CD4-positive, alpha-beta T cell (primary cell): ENCODE results near the gene DNAJB12. TPM values are rescaled to one million over a fixed set of nuclear protein-coding genes. Genes with fewer than 3 reads are reported as not detected.

ENCODE experiments used
- ATAC-seq: fragments of 200-7000 bp; cut with Tn5 transposase; one replicate; pipeline ENCODE4 v1.10.0; 2022; ENCODE audit warnings: mild to moderate bottlenecking; ENCODE audit not compliant: poor library complexity
- CTCF ChIA-PET: fragments of 350-600 bp; sonication (Branson Sonifier 250); formaldehyde crosslinking; loops from one replicate; lab custom pipeline; 2021; ENCODE audit warnings: antibody characterized with exemption, inconsistent platforms; lab: Charles Lee
- POLR2A ChIA-PET: fragments of 350-600 bp; sonication (Branson Sonifier 250); formaldehyde crosslinking; loops from one replicate; lab custom pipeline; 2021; ENCODE audit warnings: antibody characterized with exemption, inconsistent platforms; lab: Charles Lee
- DNase-seq, 14 experiments: peaks; one replicate each; pipeline ENCODE4 v3.0.0-alpha.2; 2013 to 2020; ENCODE audit warnings: mixed read lengths in 2 of 14
- H3K27ac ChIP-seq, 2 donors: one replicate each; pipeline versions ENCODE4 v1.5.1 to v1.7.0; 2013; ENCODE audit warnings: low read length in 2 of 2, low read depth in 1 of 2, mild to moderate bottlenecking in 1 of 2
- H3K27me3 ChIP-seq, 2 experiments: 1 replicate in 1 of 2; 2 replicates in 1 of 2; pipeline versions ENCODE4 v1.6.1 to v1.7.0; 2013; ENCODE audit warnings: low read length in 2 of 2, control low read depth in 1 of 2, mild to moderate bottlenecking in 1 of 2, moderate library complexity in 1 of 2; ENCODE audit not compliant: insufficient read depth in 2 of 2, control insufficient read depth in 1 of 2
- H3K36me3 ChIP-seq: one replicate; pipeline ENCODE4 v1.6.1; 2013; ENCODE audit warnings: low read length, control low read depth; ENCODE audit not compliant: insufficient read depth
- H3K4me1 ChIP-seq: one replicate; pipeline ENCODE4 v1.6.1; 2013; ENCODE audit warnings: low read length, control low read depth; ENCODE audit not compliant: insufficient read depth
- H3K4me3 ChIP-seq: one replicate; pipeline ENCODE4 v1.5.1; 2013; ENCODE audit warnings: mild to moderate bottlenecking, low read length, moderate library complexity
- H3K9me3 ChIP-seq, 2 experiments: 1 replicate in 1 of 2; 2 replicates in 1 of 2; pipeline versions ENCODE4 v1.6.1 to v1.7.0; 2013; ENCODE audit warnings: low read length in 2 of 2, mild to moderate bottlenecking in 2 of 2, control low read depth in 1 of 2, moderate library complexity in 1 of 2; ENCODE audit not compliant: control insufficient read depth in 1 of 2, insufficient read depth in 1 of 2
- H3K27ac Mint-ChIP-seq: one replicate; pipeline ENCODE4 v1.8.0; 2020; ENCODE audit warnings: mixed read lengths
- H3K27me3 Mint-ChIP-seq: one replicate; pipeline ENCODE4 v1.8.0; 2021; ENCODE audit warnings: mixed read lengths
- H3K36me3 Mint-ChIP-seq: one replicate; pipeline ENCODE4 v1.8.0; 2021; ENCODE audit warnings: low read depth, mixed read lengths
- H3K4me1 Mint-ChIP-seq: one replicate; pipeline ENCODE4 v1.8.0; 2021; ENCODE audit warnings: low read depth, mixed read lengths
- H3K4me3 Mint-ChIP-seq: one replicate; pipeline ENCODE4 v1.8.0; 2020; ENCODE audit warnings: mild to moderate bottlenecking, mixed read lengths
- H3K9me3 Mint-ChIP-seq: one replicate; pipeline ENCODE4 v1.8.0; 2020; ENCODE audit warnings: mixed read lengths
- intact Hi-C, 2 experiments: fragments of 100-400 bp; cut with DNase I in 1 of 2; cut with micrococcal nuclease in 1 of 2; formaldehyde crosslinking; loops; one replicate each; pipeline versions ENCODE4 v1.15.1 to v1.9.0; 2023 to 2025; cut with DNase I, micrococcal nuclease
- total RNA-seq, 174 experiments: library from RNA in 2 of 174; stranded (reverse) in 2 of 174; gene quantifications; one replicate each; pipeline ENCODE4 v1.2.3 and lab custom pipeline; 2021 to 2026
- TF ChIP-seq, protein P1 (sequence below): fragments of 200-600 bp; IDR thresholded peaks from one replicate; pipeline ENCODE4 v1.8.0; 2022; ENCODE audit warnings: antibody characterized with exemption, mild to moderate bottlenecking

Gene DNAJB12
- total RNA-seq, 2 experiments from 2014 or later: 25.2 to 27.0 TPM

GRCh38 chr10:72356115-72356514 lies 1.4 kb upstream of the DNAJB12 start:
- H3K36me3 ChIP-seq: peaks cover 12% of the 10 kb centered on the region
- ATAC-seq (no peak), DNase-seq (no peak)
- POLR2A ChIA-PET: no interaction called here
- Mint-ChIP-seq H3K27ac (peak overlapping the region; percentile 92), H3K9me3 (no peaks in the 10 kb centered on the region), H3K36me3 (peaks cover 30% of the 10 kb centered on the region), H3K27me3 (no peaks in the 10 kb centered on the region), H3K4me1 (peaks cover 42% of the 10 kb centered on the region), H3K4me3 (peak overlapping the region; percentile 76)
- CTCF ChIA-PET: no interaction called here
- intact Hi-C loops: loop anchor here in 1 of 2 experiments (2.0 to 10.0 kb wide), 3 partner anchors 891 to 1139 kb away; partner anchors contain the start of genes DNAJC9 and PPP3CB
- H3K4me3 ChIP-seq: no peak overlapping the region
- no peaks in the 10 kb centered on the region for H3K27me3 ChIP-seq
- H3K4me1 ChIP-seq: peaks cover 23% of the 10 kb centered on the region
- no peaks in the 10 kb centered on the region for H3K9me3 ChIP-seq
- no peak overlapping the region for H3K27ac ChIP-seq
- TF ChIP-seq, protein P1, sequence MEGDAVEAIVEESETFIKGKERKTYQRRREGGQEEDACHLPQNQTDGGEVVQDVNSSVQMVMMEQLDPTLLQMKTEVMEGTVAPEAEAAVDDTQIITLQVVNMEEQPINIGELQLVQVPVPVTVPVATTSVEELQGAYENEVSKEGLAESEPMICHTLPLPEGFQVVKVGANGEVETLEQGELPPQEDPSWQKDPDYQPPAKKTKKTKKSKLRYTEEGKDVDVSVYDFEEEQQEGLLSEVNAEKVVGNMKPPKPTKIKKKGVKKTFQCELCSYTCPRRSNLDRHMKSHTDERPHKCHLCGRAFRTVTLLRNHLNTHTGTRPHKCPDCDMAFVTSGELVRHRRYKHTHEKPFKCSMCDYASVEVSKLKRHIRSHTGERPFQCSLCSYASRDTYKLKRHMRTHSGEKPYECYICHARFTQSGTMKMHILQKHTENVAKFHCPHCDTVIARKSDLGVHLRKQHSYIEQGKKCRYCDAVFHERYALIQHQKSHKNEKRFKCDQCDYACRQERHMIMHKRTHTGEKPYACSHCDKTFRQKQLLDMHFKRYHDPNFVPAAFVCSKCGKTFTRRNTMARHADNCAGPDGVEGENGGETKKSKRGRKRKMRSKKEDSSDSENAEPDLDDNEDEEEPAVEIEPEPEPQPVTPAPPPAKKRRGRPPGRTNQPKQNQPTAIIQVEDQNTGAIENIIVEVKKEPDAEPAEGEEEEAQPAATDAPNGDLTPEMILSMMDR: no peak

DNA sequence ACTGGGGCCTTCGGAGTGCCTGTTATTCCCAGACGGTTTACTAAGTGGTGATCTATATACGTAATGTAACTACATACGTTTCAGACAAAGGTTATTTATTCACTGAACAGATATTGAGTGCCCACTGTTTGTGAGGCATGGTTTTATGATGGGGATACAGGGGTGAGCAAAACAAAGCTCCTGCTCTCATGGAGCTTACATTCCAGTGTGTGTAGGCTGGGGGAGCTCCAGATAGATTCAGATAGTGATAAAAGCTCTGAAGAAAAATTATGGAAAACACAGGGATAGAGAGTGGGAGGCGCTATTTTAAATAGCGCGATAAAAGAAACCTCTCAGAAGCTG lies 466 bp upstream of the DNAJB12 start:
- peak overlapping the region; percentile 95 for H3K4me3 ChIP-seq
- ATAC-seq (peak; percentile 13), DNase-seq (no peak)
- no peaks in the 10 kb centered on the region for H3K9me3 Mint-ChIP-seq
- no peaks in the 10 kb centered on the region for H3K27me3 ChIP-seq
- TF ChIP-seq, protein P1: no peak
- no peaks in the 10 kb centered on the region for H3K27me3 Mint-ChIP-seq
- no peaks in the 10 kb centered on the region for H3K9me3 ChIP-seq
- H3K36me3 Mint-ChIP-seq: peaks cover 38% of the 10 kb centered on the region
- ChIA-PET POLR2A (interaction anchor here (0.6 to 1.8 kb wide), 7 partner anchors 9 to 741 kb away, joined by 3 to 8 read pairs (median 5); partner anchors contain the start of gene MCU), CTCF (interaction anchor here (0.8 to 1.6 kb wide), 4 partner anchors 10 to 741 kb away, joined by 3 to 5 read pairs (median 3); partner anchors contain the start of gene P4HA1)
- intact Hi-C loops: loop anchor here in 1 of 2 experiments (2.0 to 10.0 kb wide), 3 partner anchors 814 to 1140 kb away; partner anchors contain the start of genes ECD, FAM149B1 and PPP3CB
- H3K27ac Mint-ChIP-seq: peak overlapping the region; percentile 92
- H3K4me1 Mint-ChIP-seq: peaks cover 44% of the 10 kb centered on the region
- H3K4me1 ChIP-seq: peaks cover 28% of the 10 kb centered on the region
- H3K4me3 Mint-ChIP-seq: peak overlapping the region; percentile 99
- H3K36me3 ChIP-seq: peaks cover 21% of the 10 kb centered on the region
- peak overlapping the region; percentile 14 to 95 for H3K27ac ChIP-seq

DNA sequence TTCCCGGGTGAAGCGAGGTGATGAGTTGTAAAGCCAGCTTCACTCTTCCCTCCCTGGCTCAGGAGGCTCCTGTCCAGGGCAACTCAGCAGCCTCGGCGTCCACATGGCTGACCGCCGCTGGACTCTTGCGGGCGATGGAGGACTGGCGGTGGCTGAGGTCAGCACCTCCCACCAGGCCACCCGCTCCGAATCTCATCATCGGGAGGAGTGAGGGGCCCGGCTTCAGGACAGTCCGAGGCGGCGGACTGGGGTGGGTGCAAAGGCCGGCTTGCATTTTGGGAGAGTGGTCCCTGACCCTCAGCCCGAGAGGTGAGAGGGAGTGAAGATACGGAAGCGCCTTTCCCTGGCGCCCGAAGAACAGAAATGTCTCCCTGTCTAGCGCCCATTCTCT lies 759 bp downstream of the DNAJB12 start:
- intact Hi-C loops: loop anchor here in 1 of 2 experiments (2.0 to 10.0 kb wide), 3 partner anchors 815 to 1141 kb away; partner anchors contain the start of genes ECD, FAM149B1 and PPP3CB
- ChIA-PET POLR2A (interaction anchor here (0.8 to 1.8 kb wide), 6 partner anchors 11 to 305 kb away, joined by 3 to 8 read pairs (median 5); no protein-coding TSS in a partner anchor), CTCF (no interaction called here)

More for the DNA sequence above, 759 bp downstream of the DNAJB12 start:
- Histone ChIP-seq H3K4me3 (peak overlapping the region; percentile 95), H3K36me3 (peaks cover 32% of the 10 kb centered on the region), H3K9me3 (no peaks in the 10 kb centered on the region), H3K4me1 (peaks cover 28% of the 10 kb centered on the region), H3K27ac (peak overlapping the region; percentile 95 to 97), H3K27me3 (no peaks in the 10 kb centered on the region)
- Mint-ChIP-seq H3K27ac (peak overlapping the region; percentile 92), H3K4me1 (peaks cover 54% of the 10 kb centered on the region), H3K27me3 (no peaks in the 10 kb centered on the region), H3K9me3 (no peaks in the 10 kb centered on the region), H3K4me3 (peak overlapping the region; percentile 99), H3K36me3 (peaks cover 49% of the 10 kb centered on the region)
- no peak for ATAC-seq
- TF ChIP-seq, protein P1: no peak
- no peak for DNase-seq
